GM21786 (cell line): ENCODE results near the gene CALD1.

Experiments used
- ATAC-seq: cut with Tn5 transposase; IDR thresholded peaks from one replicate; pipeline ENCODE4 v1.9.1; 2021; ENCODE audit not compliant: unreplicated experiment

Gene CALD1

DNA sequence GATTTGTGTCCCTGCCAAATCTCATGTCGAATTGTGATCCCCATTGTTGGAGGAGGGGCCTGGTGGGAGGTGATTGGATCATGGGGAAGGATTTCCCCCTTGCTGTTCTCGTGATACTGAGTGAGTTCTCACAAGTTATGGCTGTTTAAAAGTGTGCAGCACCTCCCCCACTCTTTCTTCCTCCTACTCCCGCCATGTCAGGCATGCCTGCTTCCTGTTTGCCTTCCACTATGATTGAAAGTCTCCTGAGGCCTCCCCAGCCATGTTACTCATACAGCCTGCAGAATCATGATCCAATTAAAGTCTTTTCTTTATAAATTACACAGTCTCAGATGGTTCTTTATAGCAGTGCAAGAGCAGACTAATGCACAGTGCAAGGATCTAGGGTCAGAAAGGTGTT is 75.4 kb downstream of the CALD1 start:
- ATAC-seq, result no peak

DNA sequence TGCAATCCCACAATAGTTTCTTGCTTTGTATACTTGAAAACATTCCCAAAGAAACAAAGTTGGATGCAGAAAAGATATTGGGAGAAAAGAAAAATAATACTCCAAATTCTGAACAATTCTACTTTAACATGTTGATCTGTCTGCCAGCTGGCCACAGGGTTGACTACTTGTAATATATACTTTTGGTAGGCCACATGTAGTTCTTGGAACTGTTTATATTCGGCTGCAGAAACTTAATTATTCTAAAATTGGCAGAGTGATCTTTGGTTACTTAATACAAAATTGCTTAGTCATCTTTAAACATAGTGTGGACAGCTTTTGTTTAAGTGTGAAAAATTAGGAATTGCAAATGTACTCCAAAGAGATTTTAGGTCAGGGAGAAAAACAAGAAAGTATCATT is 76.0 kb downstream of the CALD1 start:
- ATAC-seq, result no peak

DNA sequence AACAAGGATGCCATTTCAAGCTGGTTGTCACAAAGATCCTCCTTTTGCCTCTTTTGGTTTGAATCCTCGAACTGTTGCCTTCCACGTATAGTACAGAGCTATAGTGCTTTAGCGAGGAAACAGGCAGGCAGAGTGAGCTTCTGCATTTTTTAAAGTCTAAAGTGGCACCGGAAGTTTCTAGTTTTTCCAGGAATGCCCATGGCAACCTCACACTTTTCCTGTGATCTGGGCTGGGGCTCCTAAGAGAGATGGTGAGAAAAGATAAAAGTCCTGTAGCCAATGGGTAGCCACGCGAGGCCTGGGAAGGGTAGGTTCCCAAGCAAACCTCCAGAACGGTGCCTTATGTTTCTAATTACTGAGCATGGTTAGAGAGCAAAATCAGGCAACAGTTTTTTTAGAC is 76.7 kb downstream of the CALD1 start:
- no peak for ATAC-seq

DNA sequence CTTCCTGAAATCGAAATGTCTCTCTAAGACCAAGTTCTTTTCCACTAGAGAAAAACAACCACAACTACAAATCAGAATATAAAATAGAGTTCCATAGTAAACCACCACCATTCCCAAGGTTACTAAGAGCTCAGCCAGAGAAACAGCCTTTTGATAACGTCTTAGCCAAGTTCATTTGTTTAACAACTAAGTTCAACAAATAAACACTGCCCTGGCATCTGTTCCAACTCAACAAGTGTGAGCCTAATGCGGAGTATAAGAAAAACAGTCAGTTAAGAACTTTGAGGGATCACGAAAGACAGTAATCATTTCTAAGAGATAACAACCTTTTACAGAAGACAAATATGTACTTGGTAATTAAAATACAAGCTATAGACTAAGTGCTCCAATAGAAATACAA is 77.3 kb downstream of the CALD1 start:
- ATAC-seq, result no peak

DNA sequence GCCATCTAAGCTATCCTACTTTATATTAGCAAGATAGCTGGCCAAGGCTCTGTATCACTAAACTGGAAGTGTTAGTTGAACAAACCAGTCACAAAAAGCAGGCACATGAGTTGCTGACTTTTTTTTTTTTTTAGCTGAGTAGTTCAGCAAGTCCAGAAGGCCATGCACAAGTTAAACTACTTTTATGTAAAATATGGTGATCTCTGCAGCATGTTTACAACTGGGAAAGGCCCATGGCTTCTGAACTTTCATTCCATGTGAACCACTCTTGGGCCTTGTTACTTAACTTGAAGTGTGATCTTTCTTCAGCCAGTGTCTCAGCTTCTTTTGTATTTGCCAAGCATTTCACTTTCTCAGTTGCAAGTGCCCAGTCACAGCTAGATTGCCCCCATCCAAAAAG is 78.5 kb downstream of the CALD1 start:
- ATAC-seq, result no peak

GRCh38 chr7:134859783-134860182 is 80.3 kb downstream of the CALD1 start:
- ATAC-seq, result no peak

DNA sequence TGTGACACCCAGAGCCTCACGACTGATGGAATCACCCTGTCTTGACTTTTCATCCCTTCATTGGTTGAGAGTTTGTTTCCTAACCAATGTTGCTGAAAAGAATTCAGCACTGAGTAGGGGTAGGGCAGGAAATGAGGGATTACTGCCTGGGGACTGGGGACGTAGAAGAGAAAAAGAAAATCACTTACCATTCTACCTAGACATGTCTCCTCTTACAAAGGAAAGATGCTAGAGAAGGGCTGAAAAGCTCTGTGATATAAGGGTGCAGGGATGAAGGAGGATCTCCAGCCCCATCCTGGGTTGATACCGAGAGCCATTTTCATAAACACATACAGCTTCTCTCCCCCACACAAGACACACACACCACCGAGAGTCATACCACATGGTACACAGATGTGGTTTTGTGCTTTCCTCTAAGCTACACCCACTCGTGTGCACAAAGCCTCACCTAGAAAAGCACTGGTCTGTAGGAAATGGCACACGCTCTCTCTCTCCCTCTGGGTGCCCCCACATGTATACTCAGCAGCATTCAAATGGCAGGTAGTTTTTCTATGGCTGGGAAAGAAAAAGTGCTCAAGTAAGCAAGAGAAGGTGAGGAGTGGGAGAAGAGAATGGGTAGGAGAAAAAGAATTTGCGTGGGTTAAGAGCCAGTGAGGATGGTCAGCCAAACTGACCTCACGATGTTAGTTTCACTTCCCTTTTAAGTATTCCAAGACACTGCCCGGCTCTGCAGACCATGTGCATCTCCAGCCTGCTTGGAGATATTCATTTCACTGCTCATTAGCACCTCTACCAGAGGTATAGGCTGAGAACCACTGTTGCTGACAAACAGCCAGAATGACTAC is 85.8 kb downstream of the CALD1 start:
- peak; percentile 55 for ATAC-seq

DNA sequence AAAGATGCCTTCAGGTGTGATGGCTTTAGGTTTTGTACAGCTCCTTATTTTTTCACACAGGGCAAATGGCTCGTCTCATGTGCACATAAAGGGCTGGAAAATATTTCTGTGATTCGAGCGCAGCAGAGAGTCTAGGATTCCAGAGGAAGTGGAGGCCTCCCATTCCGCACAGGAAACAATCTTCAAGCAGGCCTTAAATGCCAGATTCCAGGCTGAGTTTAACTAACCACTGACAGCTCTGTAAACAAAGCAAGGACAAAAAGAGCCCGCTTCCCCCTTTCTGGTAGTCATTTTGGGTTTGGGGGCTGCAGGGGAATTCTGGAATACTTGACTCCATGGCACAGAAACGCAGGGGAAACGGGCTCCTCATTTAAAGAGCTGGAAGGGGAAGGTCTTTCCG is 87.2 kb downstream of the CALD1 start:
- no peak for ATAC-seq

GRCh38 chr7:134870156-134870555 is 90.7 kb downstream of the CALD1 start:
- no peak for ATAC-seq

DNA sequence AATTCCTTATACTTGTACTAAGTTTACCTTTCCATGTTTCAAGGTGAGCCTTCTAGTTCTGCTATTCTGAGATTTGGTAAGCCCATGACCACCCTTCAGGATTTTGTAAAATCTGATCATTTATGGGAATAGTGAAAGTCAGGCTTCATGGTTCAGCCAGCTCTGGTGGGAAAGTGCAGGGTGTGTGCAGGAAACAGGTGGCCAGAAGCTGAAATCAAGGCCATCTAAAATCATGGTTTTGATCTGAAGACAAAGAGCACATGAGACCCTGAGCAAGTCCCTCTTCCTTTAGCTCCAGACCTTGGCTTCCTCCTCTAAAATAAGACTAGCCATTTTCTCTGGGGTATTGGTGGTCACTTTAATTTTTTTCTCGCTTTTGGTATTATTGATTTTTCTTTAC is 91.3 kb downstream of the CALD1 start:
- no peak for ATAC-seq

DNA sequence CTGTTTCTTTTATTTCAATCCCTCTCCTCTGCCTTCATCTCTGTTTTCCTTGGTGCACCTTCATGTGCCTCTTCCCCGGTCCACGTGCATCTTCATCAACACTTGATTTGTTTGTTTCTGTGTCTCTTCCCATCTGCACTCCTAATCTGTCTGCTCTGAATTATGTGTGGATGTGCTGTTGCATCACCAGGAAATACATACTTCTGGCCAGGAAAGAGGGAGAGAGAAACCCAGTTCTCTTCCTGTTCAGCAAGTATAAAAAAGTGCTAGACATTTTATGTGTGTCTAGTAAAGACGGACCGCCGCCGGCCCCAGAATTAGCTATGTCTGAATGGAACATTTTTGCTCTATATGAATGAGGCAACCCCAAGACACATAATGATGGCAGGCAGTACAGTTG is 93.8 kb downstream of the CALD1 start:
- ATAC-seq, result no peak

DNA sequence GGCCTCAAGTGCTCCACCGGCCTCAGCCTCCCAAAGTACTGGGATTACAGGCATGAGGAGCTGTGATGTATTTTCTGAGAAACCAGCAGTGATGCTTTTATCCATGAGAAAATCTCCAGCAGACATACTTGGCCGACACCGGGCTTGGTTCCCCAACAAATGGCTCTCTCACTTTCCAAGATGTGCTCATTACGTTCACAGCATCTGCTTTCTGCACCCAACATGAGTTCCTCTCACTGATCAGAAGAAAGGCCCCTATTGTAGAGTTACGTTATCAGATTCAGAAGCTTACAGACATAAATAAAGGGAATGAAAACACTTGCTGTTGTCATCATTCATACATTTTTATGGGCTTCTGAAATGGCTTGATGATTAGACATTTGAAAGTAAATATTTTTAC is 95.0 kb downstream of the CALD1 start:
- ATAC-seq, result no peak

DNA sequence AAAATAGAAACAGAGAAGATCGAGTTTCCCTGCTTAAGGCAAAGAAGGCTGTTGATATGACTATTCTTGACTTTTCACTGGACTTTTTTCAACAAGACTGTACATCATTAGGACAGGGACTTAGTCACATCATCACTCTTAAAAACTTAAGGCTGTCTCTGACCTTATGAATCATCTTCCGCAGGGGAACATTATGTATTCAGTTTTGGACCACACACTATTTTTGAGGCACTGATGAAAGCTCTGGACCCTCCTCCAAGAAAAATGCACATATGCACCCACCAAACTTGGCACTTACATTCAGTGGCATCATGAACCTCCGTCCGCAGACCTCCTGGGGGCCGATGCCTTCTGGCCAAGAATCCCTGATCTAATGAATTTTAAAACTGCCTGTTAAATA is 96.4 kb downstream of the CALD1 start:
- ATAC-seq, result no peak

DNA sequence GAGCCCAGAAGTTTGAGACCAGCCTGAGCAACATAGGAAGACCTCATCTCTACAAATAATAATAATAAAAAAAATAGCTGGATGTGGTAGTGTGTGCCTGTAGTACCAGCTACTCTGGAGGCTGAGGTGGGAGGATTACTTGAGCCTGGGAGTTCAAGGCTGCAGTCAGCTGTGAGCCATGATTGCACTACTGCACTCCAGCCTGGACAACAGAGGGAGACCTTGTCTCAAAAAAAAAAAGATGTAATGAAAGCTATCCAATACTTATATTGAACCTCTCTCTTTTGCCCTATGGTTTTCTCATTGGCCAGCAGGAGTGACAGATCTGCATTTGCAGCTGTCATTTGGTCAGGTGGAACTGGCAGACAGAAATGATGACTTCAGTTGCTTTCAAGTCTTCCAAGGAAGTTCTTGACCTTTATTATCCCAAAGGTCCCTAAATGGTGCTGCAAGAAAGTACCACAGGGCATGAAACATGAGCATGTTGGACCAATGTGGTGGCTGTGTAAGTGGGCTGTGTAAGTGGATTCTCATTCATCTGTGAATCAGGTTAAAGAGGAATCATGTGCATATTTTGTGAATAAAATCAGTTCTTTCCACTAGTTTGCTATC is 99.4 kb downstream of the CALD1 start:
- no peak for ATAC-seq

DNA sequence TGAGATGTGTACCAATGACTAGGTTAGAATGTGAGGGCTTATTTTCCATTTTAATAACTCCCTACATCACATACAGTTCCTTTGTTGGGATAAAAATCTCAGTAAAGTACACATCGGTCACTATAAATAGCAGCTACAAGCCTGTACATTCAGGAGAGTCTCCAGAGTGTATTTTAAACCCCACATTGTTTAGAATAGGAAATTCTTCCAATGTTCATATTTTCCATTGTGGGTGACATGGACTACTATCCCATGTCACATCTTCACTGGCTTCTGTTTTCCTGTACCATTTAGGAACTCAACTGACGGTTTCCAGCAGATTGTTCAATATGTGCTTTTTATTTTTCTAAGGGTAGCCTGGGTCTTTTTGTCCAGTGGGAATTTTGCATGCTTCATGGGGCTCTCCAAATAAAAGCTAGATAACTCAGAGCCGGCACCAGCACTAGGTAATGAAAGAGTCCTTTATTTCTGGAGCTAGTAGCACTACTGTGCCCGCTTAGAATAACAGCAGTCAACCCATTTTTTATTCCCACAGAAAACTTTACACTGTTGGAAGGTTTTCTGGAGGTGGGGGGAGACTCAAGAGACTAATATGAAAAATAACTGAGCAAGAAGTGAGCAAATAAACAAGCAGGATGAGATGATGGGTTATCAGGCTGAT is 100.5 kb downstream of the CALD1 start:
- no peak for ATAC-seq

GRCh38 chr7:134882481-134882880 is 103.0 kb downstream of the CALD1 start:
- no peak for ATAC-seq

GRCh38 chr7:134885967-134886352 is 106.5 kb downstream of the CALD1 start:
- no peak for ATAC-seq

DNA sequence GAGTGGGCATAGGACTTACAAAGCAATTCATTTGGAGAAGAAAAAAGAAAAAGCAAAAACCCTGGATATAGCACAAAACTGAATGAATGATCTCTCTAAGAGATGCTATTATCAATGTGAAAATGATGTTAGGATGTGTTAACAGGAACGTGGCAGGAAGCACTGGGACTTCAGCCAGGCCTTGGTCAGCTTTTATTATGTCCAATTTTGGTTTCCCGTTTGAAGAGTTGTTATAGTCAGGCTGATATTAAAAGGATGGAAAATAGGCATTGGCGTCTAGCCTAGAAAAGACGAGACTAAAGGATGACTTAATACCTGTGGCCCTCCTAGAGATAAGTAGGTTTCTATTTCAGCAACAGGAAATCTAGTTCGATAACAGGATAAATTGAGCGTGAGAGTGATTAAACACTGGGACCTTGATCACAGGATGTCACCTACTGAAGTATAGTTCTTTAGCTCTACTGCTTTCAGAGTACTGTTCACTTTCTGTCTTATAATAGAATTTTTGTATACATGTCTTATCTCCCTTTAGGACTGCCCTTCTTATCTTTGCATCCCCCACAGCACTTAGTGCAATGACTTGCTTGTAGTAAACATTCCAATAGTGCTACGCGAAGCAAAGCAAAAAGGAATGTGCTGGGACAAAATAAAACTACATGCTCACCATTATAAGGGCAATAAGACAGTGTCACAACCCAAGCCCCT is 107.1 kb downstream of the CALD1 start:
- no peak for ATAC-seq

- no peak for ATAC-seq
Measured at GRCh38 chr7:134887523-134887922, 108.1 kb downstream of the CALD1 start.

DNA sequence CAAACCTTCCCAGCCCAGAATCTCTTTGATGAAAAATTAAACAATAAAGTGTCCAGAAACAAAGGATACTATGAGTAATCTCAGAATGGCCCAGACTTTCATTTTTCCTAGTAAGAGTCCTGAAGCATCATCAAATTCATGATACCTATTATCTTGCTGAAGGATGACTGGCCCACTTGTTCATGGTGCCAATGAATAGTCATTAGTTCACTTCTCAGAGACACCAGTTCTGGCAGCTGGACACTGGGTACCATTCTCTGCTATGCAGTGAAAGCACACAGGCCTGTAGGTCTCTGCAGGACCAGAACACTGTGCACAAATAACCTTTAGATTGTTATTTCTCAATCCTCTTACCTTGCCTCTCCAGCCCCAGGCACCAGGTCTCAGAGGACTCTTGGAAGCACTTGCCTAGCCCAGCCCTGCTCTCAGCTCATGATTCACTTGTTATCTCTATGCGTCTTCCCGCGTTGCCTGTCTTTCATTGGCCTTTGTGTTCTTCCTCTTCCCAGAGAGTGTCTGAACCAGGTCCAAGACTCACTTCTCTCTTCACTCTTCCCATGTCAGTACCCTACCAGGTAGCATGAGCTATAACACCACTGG is 108.8 kb downstream of the CALD1 start:
- no peak for ATAC-seq
